Daoy (cell line): ENCODE results near the gene SLC17A8. TPM values are rescaled to one million over a fixed set of nuclear protein-coding genes. Genes with fewer than 3 reads are reported as not detected.

Source experiments
- DNase-seq: peaks from one replicate; pipeline ENCODE4 v3.0.0-alpha.2; 2015; ENCODE audit warnings: low read depth
- total RNA-seq: library from RNA; depleted of rRNA; stranded (reverse); fragments of >200 nt; shearing (Covaris generic); gene quantifications from 2 replicates; pipeline ENCODE4 v1.2.3, GENCODE V29; 2014

Gene SLC17A8
- total RNA-seq, 1 experiment from 2014 or later, result not detected

- no peak for DNase-seq
Measured at GRCh38 chr12:100371146-100371545, 14.3 kb downstream of the SLC17A8 start.

- DNase-seq, result no peak
Measured at GRCh38 chr12:100372853-100373640, 16.2 kb downstream of the SLC17A8 start.

- peak; percentile 56 for DNase-seq
Measured at GRCh38 chr12:100375038-100375735, 18.3 kb downstream of the SLC17A8 start.

GRCh38 chr12:100376161-100376560 lies 19.3 kb downstream of the SLC17A8 start:
- DNase-seq, result no peak

- no peak for DNase-seq
Measured at GRCh38 chr12:100381379-100381778, 24.5 kb downstream of the SLC17A8 start.

GRCh38 chr12:100382338-100382737 lies 25.5 kb downstream of the SLC17A8 start:
- DNase-seq, result peak; percentile 29

- DNase-seq, result no peak
Measured at GRCh38 chr12:100383586-100384558, 27.0 kb downstream of the SLC17A8 start.

- no peak for DNase-seq
Measured at GRCh38 chr12:100384559-100384935, 27.7 kb downstream of the SLC17A8 start.

GRCh38 chr12:100388382-100388781 lies 31.5 kb downstream of the SLC17A8 start:
- no peak for DNase-seq

GRCh38 chr12:100391856-100392255 lies 35.0 kb downstream of the SLC17A8 start:
- DNase-seq, result peak; percentile 16

- DNase-seq, result no peak
Measured at GRCh38 chr12:100393200-100393599, 36.3 kb downstream of the SLC17A8 start.

- no peak for DNase-seq
Measured at GRCh38 chr12:100395811-100396210, 38.9 kb downstream of the SLC17A8 start.

- DNase-seq, result no peak
Measured at GRCh38 chr12:100398307-100398706, 41.4 kb downstream of the SLC17A8 start.

- no peak for DNase-seq
Measured at GRCh38 chr12:100399095-100399494, 42.2 kb downstream of the SLC17A8 start.

- peak; percentile 46 for DNase-seq
Measured at GRCh38 chr12:100401660-100402059, 44.8 kb downstream of the SLC17A8 start.

GRCh38 chr12:100402763-100403162 lies 45.9 kb downstream of the SLC17A8 start:
- no peak for DNase-seq

GRCh38 chr12:100403446-100403845 lies 46.6 kb downstream of the SLC17A8 start:
- peak; percentile 47 for DNase-seq

- DNase-seq, result peak; percentile 62
Measured at GRCh38 chr12:100404769-100405407, 48.0 kb downstream of the SLC17A8 start.

GRCh38 chr12:100413001-100413400 lies 56.1 kb downstream of the SLC17A8 start:
- DNase-seq, result no peak

GRCh38 chr12:100414739-100415138 lies 57.9 kb downstream of the SLC17A8 start:
- no peak for DNase-seq

- no peak for DNase-seq
Measured at GRCh38 chr12:100422646-100423045, 65.8 kb downstream of the SLC17A8 start.
